ENCODE data around the gene EXOSC2. TPM values are rescaled to one million over a fixed set of nuclear protein-coding genes. Genes with fewer than 3 reads are reported as not detected.

The EXOSC2 gene, protein sequence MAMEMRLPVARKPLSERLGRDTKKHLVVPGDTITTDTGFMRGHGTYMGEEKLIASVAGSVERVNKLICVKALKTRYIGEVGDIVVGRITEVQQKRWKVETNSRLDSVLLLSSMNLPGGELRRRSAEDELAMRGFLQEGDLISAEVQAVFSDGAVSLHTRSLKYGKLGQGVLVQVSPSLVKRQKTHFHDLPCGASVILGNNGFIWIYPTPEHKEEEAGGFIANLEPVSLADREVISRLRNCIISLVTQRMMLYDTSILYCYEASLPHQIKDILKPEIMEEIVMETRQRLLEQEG
- 19.6 TPM for total RNA-seq

DNA sequence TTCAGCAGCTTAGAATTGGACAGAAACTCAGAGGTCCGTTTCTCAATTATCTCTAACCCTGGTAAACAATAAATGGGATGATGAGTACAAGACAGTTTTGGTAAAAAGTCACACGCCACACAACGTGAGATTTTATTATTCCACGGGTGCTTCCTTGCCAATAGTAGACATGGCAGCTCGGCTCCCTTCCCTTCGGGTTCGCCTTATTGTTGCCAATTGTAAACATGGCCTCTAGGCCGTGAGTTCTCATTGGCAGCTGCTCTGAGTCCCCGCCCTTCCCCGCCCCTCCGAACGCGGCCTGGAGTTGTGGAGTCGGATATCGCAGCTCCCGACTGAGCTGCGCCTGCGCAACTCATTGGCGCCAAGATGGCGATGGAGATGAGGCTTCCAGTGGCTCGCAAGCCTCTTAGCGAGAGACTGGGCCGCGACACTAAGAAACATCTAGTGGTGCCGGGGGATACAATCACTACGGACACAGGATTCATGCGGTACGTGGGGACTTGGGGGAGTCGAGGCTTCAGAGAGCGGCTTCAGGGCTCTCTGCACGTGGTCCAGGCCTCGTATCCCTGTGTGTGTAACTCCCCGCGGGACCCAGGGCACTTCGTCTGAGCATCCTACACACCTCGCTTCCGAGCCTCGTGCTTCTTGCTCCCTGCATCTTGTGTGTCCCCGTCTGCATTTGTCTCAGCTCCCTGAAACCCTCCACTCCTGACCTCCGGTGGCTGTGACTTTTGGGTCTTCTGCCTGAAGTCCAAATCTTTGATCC lies at the start of gene EXOSC2:
Gene EXOSC2 (plus strand): TSS at position 355 of the 766 bp plus-strand sequence. CDS start 12 bp downstream, at position 367.
- peak; percentile 91 for ATAC-seq

GRCh38 chr9:130651221-130651620 lies 42.4 kb upstream of the EXOSC2 start:
- no peak for ATAC-seq

DNA sequence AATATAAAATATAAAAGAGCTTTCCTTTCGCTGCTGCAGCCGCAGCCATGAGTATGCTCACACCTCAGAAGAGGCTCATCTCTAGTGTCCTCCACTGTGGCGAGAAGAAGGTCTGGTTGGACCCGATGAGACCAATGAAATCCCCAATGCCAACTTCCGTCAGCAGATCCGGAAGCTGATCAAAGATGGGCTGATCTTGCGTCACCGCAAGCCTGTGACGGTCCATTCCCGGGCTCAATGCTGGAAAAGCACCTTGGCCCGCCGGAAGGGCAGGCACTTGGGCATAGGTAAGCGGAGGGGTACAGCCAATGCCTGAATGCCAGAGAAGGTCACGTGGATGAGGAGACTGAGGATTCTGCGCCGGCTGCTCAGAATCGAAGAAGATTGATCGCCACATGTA lies 41.8 kb upstream of the EXOSC2 start:
- ATAC-seq, result no peak

DNA sequence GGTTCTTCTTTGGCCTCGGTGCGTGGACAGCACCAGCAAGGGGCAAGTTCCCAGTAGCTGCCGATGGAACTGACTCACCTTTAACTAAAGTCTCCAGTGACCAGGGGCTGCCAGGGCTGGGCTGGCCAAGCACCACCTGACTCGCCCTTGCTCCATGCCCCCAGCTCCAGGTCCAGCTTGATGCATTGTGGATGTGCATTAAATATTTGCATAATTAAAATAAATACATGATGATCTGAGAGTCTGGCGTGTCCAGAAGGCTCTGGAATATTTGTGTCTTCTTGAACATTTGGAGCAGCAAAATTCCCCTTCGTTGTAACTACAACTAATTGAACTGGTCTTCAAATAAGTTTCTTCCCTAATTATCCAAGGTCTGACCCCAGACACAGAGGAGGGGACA lies 38.7 kb upstream of the EXOSC2 start:
- no peak for ATAC-seq

DNA sequence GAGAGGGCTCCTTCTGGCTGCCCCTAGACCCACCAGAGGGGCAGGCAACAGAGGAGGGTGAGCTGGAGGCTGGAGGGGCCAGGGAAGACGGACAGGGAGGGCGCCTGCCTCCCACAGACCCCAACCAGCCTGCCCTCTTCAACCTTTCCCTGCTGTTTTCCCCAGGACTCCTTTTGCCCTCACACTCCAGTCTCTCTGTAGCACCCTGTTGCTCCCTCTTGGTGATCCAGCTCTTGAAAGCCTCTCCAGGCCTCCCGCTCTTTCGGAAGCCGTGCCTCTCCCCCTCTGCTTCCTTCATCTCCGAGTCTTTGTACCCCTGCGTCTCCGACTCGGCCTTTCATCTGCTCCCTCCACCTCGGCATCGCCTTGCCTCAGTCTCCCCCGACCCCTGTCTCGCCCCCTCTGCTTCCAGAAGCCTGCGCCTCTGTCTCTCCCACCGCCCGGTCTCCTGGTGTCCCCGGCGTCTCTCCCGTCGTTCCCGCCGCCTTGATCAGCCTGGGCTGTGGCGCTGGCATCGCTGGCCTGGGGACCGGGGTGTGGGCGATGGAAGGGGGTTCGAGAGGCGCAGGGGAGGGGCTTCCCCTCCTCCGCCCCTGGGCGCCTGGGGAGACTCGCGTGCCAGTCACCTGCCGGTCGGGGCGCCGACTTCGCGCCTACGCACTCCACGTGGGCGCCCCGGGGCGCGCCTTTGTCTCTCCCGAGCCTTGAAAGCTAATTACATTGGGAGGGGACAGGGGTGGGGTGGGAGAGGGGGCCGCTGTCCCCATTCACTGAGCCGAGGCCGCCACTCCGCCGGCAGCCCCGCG lies 34.5 kb upstream of the EXOSC2 start:
- ATAC-seq, result no peak

- ATAC-seq, result no peak
Measured at GRCh38 chr9:130659699-130660248, 33.8 kb upstream of the EXOSC2 start.

DNA sequence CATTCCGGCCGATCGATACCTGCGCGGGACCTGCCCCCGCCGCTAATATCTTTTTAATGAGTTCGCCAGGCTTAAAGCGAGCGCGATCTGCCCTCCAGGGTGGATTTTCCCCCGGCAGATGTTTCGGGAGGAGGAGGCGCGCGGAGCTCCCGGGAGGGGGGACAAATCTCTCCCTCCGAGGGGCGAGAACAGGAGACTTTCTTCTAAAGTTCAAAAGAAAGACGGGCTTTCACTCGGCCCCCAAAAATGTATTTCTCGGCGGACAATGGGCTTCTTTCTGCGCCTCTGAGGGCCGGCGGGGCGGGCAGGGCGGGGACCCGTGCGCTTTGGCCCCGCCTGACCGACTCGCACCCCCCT lies 33.3 kb upstream of the EXOSC2 start:
- no peak for ATAC-seq

DNA sequence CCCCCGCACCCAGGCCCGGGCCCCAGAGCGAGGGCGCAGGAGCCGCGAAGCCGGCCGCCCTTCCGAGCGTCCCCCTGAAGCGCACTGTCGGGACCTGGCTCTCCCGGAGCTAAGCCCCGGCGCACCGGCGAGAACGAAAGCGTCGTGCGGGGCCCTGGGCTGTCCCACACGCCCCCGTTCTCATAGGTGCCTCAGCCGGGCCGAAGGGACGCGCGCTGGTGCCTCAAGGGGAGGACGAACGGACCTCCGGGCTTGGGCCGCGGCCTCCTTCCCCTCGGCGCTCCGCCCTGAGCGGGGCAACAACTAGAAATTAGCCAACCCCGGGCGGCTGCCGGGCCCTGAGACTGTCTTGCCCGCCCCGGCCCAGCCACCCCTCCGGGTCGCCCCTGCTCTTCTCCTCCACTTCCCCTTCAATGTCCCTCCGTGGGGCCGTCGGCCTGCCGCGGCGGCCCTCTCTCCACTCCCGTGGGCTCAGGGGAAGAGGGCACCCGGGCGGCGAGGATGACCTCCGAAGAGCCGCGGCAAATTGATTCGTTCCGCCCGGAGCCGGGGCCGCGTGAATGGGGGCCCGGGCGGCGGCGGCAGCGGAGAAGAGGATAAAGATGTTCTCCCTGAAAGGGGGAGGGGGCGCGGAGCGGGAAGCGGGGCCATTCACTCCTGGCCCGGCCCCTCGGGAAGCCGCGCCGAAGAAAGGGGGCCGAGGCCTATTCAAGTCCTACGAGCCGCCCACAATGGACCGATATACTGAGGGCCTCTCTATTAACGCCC lies 32.7 kb upstream of the EXOSC2 start:
- no peak for ATAC-seq

DNA sequence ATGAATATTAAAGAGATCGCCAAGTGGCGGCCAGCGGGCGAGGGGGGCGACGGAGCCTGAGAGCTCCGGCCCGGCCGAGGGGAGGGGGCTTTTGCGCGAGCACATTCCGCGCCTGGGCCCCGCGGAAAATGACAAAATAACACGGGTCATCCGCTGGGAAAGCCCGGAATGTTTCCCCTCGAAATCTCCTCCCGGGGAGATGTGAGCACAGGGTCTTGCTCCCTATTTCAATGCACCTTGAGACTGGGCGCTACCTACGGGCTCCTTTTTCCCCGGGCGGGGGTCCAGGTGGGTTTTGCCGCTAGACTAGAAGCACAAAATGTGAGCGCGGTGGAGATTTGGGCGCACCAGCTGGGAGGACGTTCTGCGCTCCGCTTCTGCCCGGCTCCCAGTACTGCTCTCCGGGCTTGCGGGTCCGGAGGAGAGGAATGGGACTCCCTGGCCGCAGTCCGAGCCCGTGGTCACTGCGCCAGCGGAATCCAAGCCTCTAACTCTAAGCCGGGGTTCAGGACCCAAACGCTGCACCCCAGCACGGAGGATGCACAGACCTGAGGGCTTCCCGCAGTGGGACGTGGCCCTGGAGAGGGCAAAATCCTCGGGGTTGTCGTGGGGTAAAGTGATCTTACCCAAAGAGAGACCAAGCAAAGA lies 32.0 kb upstream of the EXOSC2 start:
- ATAC-seq, result no peak

- ATAC-seq, result no peak
Measured at GRCh38 chr9:130662099-130662969, 31.2 kb upstream of the EXOSC2 start.

DNA sequence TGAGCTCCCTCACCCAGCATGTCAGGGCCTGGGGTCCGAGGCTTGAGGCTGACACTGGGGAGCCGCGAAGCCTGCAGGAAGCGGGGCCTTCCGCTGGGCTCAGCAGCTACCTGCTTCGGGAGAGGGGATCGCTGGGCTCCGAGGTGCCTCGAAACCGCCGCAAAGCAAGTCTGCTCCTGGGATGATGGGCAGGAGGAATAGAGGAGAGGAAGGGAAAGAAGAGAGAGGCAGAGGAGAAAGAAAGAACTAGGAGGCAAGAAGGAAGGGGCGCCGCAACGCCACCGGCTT lies 30.7 kb upstream of the EXOSC2 start:
- no peak for ATAC-seq

DNA sequence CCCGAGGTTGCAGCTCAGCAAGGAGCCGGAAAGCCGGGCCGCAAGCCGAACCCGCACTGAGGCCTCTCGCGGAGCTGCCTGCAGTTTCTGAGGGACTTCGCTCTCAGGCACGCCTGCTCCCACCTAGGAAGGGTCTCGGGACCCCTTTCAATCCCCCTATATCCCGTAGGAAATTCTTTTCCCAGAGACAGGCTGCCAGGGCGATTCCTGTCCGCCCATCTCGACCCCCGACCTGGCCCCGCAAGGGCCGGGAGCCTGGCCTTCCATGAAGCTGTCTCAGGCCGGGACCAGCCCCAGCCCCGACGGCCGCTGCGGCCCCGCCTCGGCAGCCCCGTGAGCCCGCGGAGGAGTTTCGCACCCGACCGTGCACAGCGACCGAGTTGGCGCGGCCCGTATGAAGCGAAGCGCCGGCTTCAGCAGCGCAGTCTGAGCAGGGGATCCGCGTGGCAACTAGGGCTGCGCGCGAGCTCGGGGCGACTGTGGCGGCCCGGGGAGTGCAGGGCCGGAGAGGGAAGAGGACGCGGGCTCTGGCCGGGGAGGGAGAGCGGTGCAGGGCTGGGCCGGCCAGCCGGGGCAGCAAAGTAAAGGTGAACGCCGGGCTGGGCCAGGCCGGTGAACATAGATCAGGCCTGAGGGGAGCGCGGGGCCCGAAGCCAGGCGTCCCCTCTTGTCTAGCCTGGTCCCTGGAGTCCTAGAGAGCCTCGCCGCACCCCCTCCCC lies 30.2 kb upstream of the EXOSC2 start:
- ATAC-seq, result peak; percentile 22

DNA sequence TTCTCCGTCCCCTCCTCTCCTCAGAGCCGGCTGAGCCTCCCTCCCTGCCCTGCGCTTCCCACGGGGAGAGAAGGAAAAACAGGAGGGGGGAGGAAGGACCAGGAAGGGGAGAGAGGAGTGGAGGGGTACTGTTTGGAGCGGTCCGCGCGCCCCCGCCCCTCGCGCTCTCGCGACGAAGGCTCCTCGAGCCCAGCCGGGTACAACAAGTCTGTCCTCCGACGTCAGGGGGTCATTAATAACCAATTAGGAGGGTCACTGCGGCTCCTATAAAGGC lies 29.7 kb upstream of the EXOSC2 start:
- ATAC-seq, result no peak

- no peak for ATAC-seq
Measured at GRCh38 chr9:130664251-130665028, 29.1 kb upstream of the EXOSC2 start, which contains the start of gene PRDM12. Gene PRDM12, plus strand, starts transcription at chr9:130664594. Its CDS starts 60 bp downstream, at chr9:130664654.

DNA sequence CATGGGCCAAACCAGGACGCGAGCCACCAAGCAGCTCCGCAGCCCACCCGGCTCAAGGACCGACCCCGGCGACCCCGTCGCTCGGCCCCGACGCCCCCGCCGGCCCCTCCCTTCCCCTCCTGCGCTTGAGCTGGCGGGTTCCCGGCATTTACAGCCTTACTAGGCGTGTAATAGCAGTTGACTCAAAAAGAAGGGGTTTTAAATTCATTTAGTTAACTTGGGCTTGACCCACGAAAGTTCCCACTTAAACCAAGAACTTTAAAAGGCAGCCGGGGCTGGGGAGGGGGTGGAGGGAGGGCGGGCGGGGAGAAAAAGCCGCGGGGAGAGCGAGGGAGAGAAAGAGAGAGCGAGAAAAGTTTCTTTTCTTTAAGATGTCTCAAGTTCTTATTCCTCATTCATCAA lies 28.6 kb upstream of the EXOSC2 start:
- no peak for ATAC-seq

DNA sequence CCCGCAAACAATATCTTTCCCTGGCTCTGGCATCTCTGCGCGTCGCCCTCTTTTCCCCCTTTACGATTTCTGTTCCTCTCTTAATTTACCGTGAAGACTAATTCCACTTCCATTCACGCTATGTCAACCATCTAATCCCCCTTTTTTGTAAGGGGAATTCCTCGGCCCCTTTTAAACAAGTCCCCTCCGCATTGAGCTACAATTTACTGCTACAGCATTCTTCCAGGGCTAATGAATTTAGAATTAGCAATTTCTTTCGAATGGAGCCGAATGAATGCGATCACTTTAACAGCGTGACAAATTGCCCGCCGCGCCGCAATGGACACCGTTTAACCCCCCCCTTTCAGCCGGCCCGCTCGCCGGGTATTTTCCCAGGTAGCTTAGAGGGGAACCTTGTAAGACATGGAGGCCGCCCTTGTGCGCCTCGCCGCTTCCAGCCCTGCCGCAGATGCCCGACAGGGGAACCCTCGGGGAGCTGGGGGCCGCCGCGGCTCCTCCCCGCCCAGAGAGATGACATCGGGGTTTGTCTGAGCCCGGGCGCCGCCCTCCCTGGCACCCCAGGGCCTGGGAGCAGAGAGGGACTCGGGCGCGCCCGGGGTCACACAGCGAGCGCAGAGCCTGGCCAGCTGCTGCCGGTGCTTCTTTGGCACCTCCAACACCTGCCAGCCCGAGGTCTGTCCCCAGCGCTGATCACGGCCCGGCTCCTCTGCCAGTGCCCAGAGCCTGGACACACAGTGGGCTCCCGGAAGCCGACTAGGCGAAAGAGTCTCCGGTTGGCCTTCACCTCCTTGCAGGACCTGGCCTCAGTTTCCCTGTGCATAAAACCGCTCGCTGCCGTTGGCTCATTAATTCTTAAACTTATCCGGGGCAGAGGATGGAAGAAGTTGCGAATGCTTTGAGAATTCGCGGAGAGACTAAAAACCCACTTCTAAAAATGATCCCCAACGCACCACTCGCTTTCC lies 27.9 kb upstream of the EXOSC2 start:
- ATAC-seq, result no peak

DNA sequence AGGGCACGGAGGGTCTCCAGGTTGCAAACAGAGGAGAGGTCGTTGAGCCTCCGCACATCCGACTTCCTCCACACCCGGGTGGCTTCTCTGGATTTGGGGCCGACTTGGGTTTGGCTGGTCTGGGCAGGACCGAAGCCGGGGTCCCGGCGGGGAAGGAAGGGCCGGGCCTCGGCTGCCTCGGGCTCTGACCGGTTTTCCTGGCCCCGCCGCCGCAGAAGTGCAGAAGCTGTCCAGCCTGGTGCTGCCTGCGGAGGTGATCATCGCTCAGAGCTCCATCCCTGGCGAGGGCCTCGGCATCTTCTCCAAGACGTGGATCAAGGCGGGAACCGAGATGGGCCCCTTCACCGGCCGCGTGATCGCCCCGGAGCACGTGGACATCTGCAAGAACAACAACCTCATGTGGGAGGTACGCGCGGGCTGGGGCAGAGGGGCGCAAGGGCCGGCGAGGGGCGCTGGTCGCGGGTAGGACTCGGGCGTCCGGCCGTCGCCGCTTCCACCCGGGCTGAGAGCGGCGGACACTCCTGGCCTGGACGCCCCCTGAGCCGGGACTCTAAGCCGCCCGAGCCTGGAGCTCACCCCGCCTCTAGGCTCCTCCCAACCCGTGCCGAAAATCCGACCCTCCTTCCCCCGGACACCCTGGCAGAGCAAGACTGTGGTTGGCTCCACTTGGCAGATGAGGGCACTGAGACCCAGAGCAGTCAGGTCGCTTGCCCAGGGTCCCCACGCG lies 27.0 kb upstream of the EXOSC2 start:
- no peak for ATAC-seq

- no peak for ATAC-seq
Measured at GRCh38 chr9:130667120-130667435, 26.5 kb upstream of the EXOSC2 start.

Data from esophagus mucosa (tissue), 1 donor.